K562 (cell line): ENCODE measurements around the gene RNASET2. TPM values are rescaled to one million over a fixed set of nuclear protein-coding genes. Genes with fewer than 3 reads are reported as not detected.
"Not testable (repeated sequence)": the region's sequence is repeated elsewhere in the genome, so short reads cannot be mapped to it uniquely, and the experiment has no call there.

Source experiments
- ATAC-seq: fragments of 200-7000 bp; cut with Tn5 transposase; 3 replicates; pipeline ENCODE4 v1.9.1; 2020; ENCODE audit warnings: moderate library complexity
- BruUV-seq: library from RNA; stranded (reverse); fragments of 400-500 nt; replicated peaks from 2 replicates; lab custom pipeline; 2021; lab: Mats Ljungman, UMichigan
- CTCF ChIA-PET: fragments of 300-600 bp; formaldehyde crosslinking; extraction: SDS; loops from one replicate; lab custom pipeline; 2021; ENCODE audit warnings: low intra/inter-chr PET ratio; lab: Yijun Ruan, JAX
- POLR2A ChIA-PET: fragments of 300-600, 350-650 bp; sonication (Branson Sonifier 250); formaldehyde crosslinking; extraction: SDS; loops from one replicate; lab custom pipeline; 2021; ENCODE audit warnings: antibody characterized with exemption, inconsistent platforms; lab: Yijun Ruan, JAX
- DNase-seq, 4 experiments: peaks; one replicate each; pipeline versions ENCODE4 v3.0.0 to v3.0.0-alpha.2; 2011 to 2018; ENCODE audit warnings: low spot score in 3 of 4, mixed read lengths in 3 of 4; ENCODE audit errors: extremely low read depth in 1 of 4
- FAIRE-seq: peaks from 2 replicates; lab custom pipeline; 2011; peaks lifted over from hg19 to GRCh38; lab: Jason Lieb, UNC
- H2AFZ ChIP-seq: 2 replicates; pipeline ENCODE4 v1.6.0; 2011; ENCODE audit warnings: low read depth, low read length, control low read depth, inconsistent platforms
- H3K27ac ChIP-seq: fragments of 200-600 bp; 3 replicates; pipeline ENCODE4 v1.8.0; 2011; ENCODE audit warnings: low read depth, mild to moderate bottlenecking, control low read depth, inconsistent platforms, low read length, moderate library complexity, mixed read lengths; ENCODE audit errors: extremely low read depth
- H3K27me3 ChIP-seq, 2 experiments: fragments of 300-600 bp in 1 of 2; 2 replicates in 1 of 2; 3 replicates in 1 of 2; pipeline versions ENCODE4 v1.6.0 to v1.8.0; 2011; ENCODE audit warnings: inconsistent platforms in 2 of 2, low read length in 2 of 2, mild to moderate bottlenecking in 1 of 2, mixed read lengths in 1 of 2, moderate library complexity in 1 of 2; ENCODE audit not compliant: control insufficient read depth in 2 of 2, insufficient read depth in 2 of 2
- H3K36me3 ChIP-seq: fragments of 300-600 bp; 3 replicates; pipeline ENCODE4 v1.8.0; 2011; ENCODE audit warnings: mild to moderate bottlenecking, low read length, inconsistent platforms; ENCODE audit not compliant: control insufficient read depth, insufficient read depth
- H3K4me1 ChIP-seq, 2 experiments: fragments of 200-600 bp in 1 of 2; replicated peaks in 1 of 2; 2 replicates in 1 of 2; 3 replicates in 1 of 2; pipeline versions ENCODE4 v1.5.1 to v1.8.0; 2011; ENCODE audit warnings: inconsistent platforms in 2 of 2, low read length in 2 of 2, mild to moderate bottlenecking in 1 of 2, mixed read lengths in 1 of 2, moderate library complexity in 1 of 2; ENCODE audit not compliant: control insufficient read depth in 2 of 2, insufficient read depth in 2 of 2
- H3K4me2 ChIP-seq: 2 replicates; pipeline ENCODE4 v1.6.1; 2011; ENCODE audit warnings: low read length, control low read depth, inconsistent platforms, mixed read lengths; ENCODE audit not compliant: insufficient read depth
- H3K4me3 ChIP-seq: fragments of 200-600 bp; sonication (generic), shearing (Covaris generic); 2 replicates; pipeline ENCODE4 v1.5.1; 2016; ENCODE audit warnings: control low read depth, inconsistent platforms
- H3K79me2 ChIP-seq: fragments of 200-600 bp; 3 replicates; pipeline ENCODE4 v1.8.0; 2011; ENCODE audit warnings: low read length, inconsistent platforms; ENCODE audit not compliant: control insufficient read depth, insufficient read depth
- H3K9ac ChIP-seq, 2 experiments: 2 replicates each; pipeline versions ENCODE4 v1.6.0 to v1.6.1; 2011; ENCODE audit warnings: low read depth in 2 of 2, low read length in 2 of 2, control low read depth in 1 of 2, inconsistent platforms in 1 of 2, mild to moderate bottlenecking in 1 of 2, mixed read lengths in 1 of 2; ENCODE audit not compliant: insufficient read depth in 1 of 2
- H3K9me1 ChIP-seq: one replicate; pipeline ENCODE4 v1.6.0; 2011; ENCODE audit warnings: inconsistent platforms, mild to moderate bottlenecking, low read length, moderate library complexity; ENCODE audit not compliant: control insufficient read depth, insufficient read depth
- H3K9me3 ChIP-seq: replicated peaks from 2 replicates; pipeline ENCODE4 v1.5.1; 2011; ENCODE audit warnings: low read depth, low read length, inconsistent platforms; ENCODE audit not compliant: control insufficient read depth, insufficient read depth
- H4K20me1 ChIP-seq: replicated peaks from 2 replicates; pipeline ENCODE4 v1.6.1; 2011; ENCODE audit warnings: low read length, inconsistent platforms, mixed read lengths; ENCODE audit not compliant: control insufficient read depth, insufficient read depth
- BHLHE40 ChIP-seq: IDR thresholded peaks from 2 replicates; pipeline ENCODE4 v1.6.1; 2011; ENCODE audit warnings: low read length, improper control_type of control experiment
- C11orf30 ChIP-seq: fragments of 450-650 bp; IDR thresholded peaks from 2 replicates; pipeline ENCODE4 v1.6.1; 2016; ENCODE audit warnings: low read depth, mild to moderate bottlenecking
- IRF2 ChIP-seq: sonication (generic); formaldehyde crosslinking; IDR thresholded peaks from 2 replicates; pipeline ENCODE4 v1.8.1; 2022; ENCODE audit warnings: mild to moderate bottlenecking, missing genetic modification reagents
- MYNN ChIP-seq, 2 experiments: sonication (generic); formaldehyde crosslinking in 1 of 2; IDR thresholded peaks; 2 replicates each; pipeline versions ENCODE4 v1.5.0 to v1.6.1; 2016 to 2020; ENCODE audit warnings: antibody characterized with exemption in 1 of 2, missing genetic modification reagents in 1 of 2
- ZNF12 ChIP-seq: sonication (generic); formaldehyde crosslinking; IDR thresholded peaks from 2 replicates; pipeline ENCODE4 v1.4.0; 2020; ENCODE audit warnings: mild to moderate bottlenecking, missing genetic modification reagents
- ZNF316 ChIP-seq: fragments of 450-650 bp; IDR thresholded peaks from 2 replicates; pipeline ENCODE4 v1.6.1; 2016
- WGBS: fragments of 100-300 bp; shearing (Covaris generic); methylation state at CpG from one replicate; pipeline ENCODE4 v1.1.6; 2016; ENCODE audit warnings: low coverage, mixed read lengths; ENCODE audit not compliant: insufficient coverage; ENCODE audit errors: missing lambda C conversion rate; 5-methylcytosine and 5-hydroxymethylcytosine counted together
- in situ Hi-C: fragments of 300-500 bp; cut with MboI; formaldehyde crosslinking; loops from 4 replicates; pipeline ENCODE4 v1.15.0; 2018; ENCODE audit warnings: inconsistent platforms, mixed read lengths
- intact Hi-C: fragments of 100-400 bp; cut with micrococcal nuclease; formaldehyde crosslinking; loops from 2 replicates; pipeline ENCODE4 v1.14.2; 2022
- polyA plus RNA-seq, 8 experiments: library from polyadenylated mRNA; depleted of rRNA in 4 of 8; stranded (reverse) in 5 of 8; unstranded in 3 of 8; fragments of >200 nt; fragmentation: Nextera tagmentation in 2 of 8; fragmentation: Illumina TruSeq in 1 of 8; extraction: Ambion mirVana in 2 of 8; extraction: Trizol in 1 of 8; gene quantifications; 2 replicates each; pipeline versions ENCODE4 v1.2.1 to v1.2.3, GENCODE V29; 2011 to 2014; ENCODE audit warnings: inconsistent platforms in 1 of 8, missing spikeins in 1 of 8
- total RNA-seq, 7 experiments: library from RNA; depleted of rRNA in 6 of 7; stranded (reverse); fragments of >200 nt in 6 of 7; fragmentation: Illumina TruSeq in 2 of 7; extraction: Trizol in 2 of 7; gene quantifications; 2 replicates each; pipeline versions ENCODE4 v1.2.1 to v1.2.3, GENCODE V29; 2011 to 2021; ENCODE audit warnings: low replicate concordance in 1 of 7
- TF ChIP-seq, protein P1 (sequence below), 3 experiments: IDR thresholded peaks in 2 of 3; conservative IDR thresholded peaks in 1 of 3; 2 replicates each; pipeline ENCODE4 v1.5.1; 2011 to 2012; ENCODE audit warnings: low read length in 3 of 3, mild to moderate bottlenecking in 3 of 3, control low read depth in 2 of 3, improper control_type of control experiment in 1 of 3, inconsistent platforms in 1 of 3, low read depth in 1 of 3, mixed read lengths in 1 of 3, moderate library complexity in 1 of 3; ENCODE audit not compliant: insufficient read depth in 2 of 3
- TF ChIP-seq, protein P2 (sequence below): sonication (generic); formaldehyde crosslinking; IDR thresholded peaks from 2 replicates; pipeline ENCODE4 v1.8.1; 2023; ENCODE audit warnings: mild to moderate bottlenecking, missing genetic modification reagents

RNASET2 gene
- total and polyA plus RNA-seq, 9 of the 15 experiments (the other 6 are each of a cell fraction or from before 2014, with no cell fraction given), result 7.4 to 141 (median 91.3) TPM

DNA sequence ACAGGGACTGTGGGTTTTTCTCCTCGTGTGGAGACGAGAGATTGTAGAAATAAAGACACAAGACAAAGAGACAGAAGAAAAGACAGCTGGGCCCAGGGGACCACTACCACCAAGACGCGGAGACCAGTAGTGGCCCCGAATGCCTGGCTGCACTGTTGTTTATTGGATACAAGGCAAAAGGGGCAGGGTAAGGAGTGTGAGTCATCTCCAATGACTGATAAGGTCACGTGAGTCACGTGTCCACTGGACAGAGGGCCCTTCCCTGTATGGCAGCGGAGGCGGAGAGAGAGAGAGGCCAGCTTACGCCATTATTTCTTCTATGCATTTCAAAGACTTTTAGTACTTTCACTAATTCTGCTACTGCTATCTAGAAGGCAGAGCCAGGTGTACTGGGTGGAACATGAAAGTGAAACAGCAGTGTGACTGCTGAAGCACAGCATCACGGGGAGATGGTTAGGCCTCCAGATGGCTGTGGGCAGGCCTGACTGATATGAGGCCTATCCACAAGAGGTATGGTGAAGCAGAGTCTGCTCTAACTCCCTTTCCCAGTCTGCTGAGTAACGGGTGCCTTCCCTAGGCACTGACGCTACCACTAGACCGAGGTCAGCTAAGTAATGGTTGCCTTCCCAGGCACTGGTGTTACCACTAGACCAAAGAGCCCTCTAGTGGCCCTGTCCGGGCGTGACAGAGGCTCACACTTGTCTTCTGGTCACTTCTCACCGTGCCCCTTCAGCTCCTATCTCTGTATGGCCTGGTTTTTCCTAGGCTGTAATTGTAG lies 5.3 kb downstream of the RNASET2 start (continued):
- TF ChIP-seq, protein P1, sequence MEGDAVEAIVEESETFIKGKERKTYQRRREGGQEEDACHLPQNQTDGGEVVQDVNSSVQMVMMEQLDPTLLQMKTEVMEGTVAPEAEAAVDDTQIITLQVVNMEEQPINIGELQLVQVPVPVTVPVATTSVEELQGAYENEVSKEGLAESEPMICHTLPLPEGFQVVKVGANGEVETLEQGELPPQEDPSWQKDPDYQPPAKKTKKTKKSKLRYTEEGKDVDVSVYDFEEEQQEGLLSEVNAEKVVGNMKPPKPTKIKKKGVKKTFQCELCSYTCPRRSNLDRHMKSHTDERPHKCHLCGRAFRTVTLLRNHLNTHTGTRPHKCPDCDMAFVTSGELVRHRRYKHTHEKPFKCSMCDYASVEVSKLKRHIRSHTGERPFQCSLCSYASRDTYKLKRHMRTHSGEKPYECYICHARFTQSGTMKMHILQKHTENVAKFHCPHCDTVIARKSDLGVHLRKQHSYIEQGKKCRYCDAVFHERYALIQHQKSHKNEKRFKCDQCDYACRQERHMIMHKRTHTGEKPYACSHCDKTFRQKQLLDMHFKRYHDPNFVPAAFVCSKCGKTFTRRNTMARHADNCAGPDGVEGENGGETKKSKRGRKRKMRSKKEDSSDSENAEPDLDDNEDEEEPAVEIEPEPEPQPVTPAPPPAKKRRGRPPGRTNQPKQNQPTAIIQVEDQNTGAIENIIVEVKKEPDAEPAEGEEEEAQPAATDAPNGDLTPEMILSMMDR (IDR thresholded peaks at IDR 0.05 in 2 of 3, conservative IDR thresholded peaks at IDR 0.05 in 1 of 3; ENCODE audit: insufficient read depth in 2 of 3, low read depth in 1 of 3, low read length in 3 of 3), result peak; percentile 74 to 82 (median 78)
- peak; percentile 95 for TF ChIP-seq BHLHE40
- 0 out of 2 replicates have a peak, but pooled peaks have one; percentile 33 for TF ChIP-seq MYNN (IDR thresholded peaks at IDR 0.05)
- not testable (repeated sequence) for TF ChIP-seq MYNN (CRISPR knock-in tag; IDR thresholded peaks at IDR 0.05)

DNA sequence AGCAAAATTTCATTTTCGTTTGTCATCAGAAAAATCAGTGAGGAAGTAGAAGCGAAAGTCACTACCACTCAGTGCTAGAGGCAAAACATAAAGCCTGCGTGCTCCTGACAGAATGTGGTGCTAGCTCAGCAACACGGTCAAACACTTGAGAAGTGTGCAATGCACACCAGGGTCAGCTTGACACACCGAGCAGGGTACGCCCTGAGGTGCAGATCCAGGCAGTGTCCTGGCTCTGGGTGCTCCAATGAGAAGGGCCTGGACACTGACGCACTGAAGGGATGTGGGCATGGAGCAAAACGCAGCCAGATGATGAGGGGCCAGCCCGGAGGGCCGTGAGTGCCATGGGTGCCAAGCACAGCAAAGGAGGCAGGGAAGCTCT lies 5.9 kb downstream of the RNASET2 start:
- no TSS peak for BruUV-seq
- no peaks in the 10 kb centered on the region for H3K9me3 ChIP-seq
- DNase-seq (no peak), ATAC-seq (no peak), FAIRE-seq (no peak)
- ChIA-PET POLR2A (interaction anchor here (1.7 kb wide), 1 partner anchor 13 kb away, joined by 4 read pairs; no protein-coding TSS in a partner anchor), CTCF (interaction anchor here (1.1 to 2.0 kb wide), 2 partner anchors 12 to 164 kb away, joined by 5 to 9 read pairs; no protein-coding TSS in a partner anchor)
- peak overlapping the region; percentile 75; the same call in 2 of the 3 replicates for H3K27ac ChIP-seq
- TF ChIP-seq C11orf30, result peak; percentile 63; the same call in 1 of the 2 replicates
- 0 out of 2 replicates have a peak, but pooled peaks have one; percentile 47 for TF ChIP-seq ZNF12 (CRISPR knock-in tag)
- TF ChIP-seq ZNF316, result peak; percentile 69
- TF ChIP-seq IRF2 (CRISPR knock-in tag), result 0 out of 2 replicates have a peak, but pooled peaks have one; percentile 40
- TF ChIP-seq, protein P2, sequence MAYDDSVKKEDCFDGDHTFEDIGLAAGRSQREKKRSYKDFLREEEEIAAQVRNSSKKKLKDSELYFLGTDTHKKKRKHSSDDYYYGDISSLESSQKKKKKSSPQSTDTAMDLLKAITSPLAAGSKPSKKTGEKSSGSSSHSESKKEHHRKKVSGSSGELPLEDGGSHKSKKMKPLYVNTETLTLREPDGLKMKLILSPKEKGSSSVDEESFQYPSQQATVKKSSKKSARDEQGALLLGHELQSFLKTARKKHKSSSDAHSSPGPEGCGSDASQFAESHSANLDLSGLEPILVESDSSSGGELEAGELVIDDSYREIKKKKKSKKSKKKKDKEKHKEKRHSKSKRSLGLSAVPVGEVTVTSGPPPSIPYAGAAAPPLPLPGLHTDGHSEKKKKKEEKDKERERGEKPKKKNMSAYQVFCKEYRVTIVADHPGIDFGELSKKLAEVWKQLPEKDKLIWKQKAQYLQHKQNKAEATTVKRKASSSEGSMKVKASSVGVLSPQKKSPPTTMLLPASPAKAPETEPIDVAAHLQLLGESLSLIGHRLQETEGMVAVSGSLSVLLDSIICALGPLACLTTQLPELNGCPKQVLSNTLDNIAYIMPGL (CRISPR knock-in tag), result no peak
- peaks cover 9% of the 10 kb centered on the region for H3K79me2 ChIP-seq
- no peaks in the 10 kb centered on the region for H3K27me3 ChIP-seq
- H3K9me1 ChIP-seq, result peaks cover 2% of the 10 kb centered on the region
- peak overlapping the region in 1 of 2 experiments; percentile 51; a peak in 2 of 4 replicates for H3K9ac ChIP-seq
- in situ Hi-C loops (loop anchor here (10.0 kb wide), 1 partner anchor 176 kb away; no protein-coding TSS in a partner anchor), intact Hi-C loops (loop anchor here (2.0 kb wide), 1 partner anchor 100 kb away; no protein-coding TSS in a partner anchor)
- peak overlapping the region; percentile 81; the same call in 1 of the 2 replicates for H2AFZ ChIP-seq
- peaks cover 36% of the 10 kb centered on the region; the same call in 2 of the 3 replicates for H3K36me3 ChIP-seq
- WGBS, result 88% methylated on average over 10 of the region's 10 CpGs
- peak overlapping the region; percentile 72; the same call in 1 of the 2 replicates for H3K4me2 ChIP-seq
- H3K4me1 ChIP-seq, result peaks cover 20 to 25% of the 10 kb centered on the region in 2 experiments
- no peak overlapping the region for H3K4me3 ChIP-seq
- no peaks in the 10 kb centered on the region; the same call in 1 of the 2 replicates for H4K20me1 ChIP-seq
